ENCODE results near the gene ANKRD62.

DNA sequence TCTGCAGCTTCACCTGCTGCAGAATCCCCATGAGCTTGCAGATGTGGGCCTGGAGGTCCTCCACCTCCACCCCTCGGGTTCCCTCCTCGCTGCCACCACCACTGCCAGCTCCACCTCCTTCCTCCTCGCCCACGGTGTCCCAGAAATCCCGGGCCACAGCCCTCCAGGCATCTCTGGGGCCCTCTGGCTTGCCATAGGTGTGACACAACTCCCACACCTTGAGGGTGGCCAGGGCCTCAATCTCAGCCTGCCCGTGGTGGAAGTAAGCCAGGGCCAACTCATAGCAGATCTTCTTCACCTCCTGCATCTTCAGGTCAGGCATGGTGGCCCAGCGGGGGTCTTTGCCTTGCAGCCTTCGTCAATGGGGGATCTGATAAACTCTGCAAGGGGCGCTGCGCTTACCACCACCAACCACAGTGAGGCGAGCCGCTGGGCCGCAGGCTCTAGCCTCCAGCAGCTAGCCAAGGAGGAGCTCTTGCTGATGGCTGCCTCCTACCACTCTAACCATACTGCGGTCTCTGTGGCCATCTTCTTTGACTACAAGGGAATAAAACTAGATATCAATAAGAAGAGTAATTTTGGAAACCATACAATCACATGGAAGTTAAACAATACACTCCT lies 36.1 kb upstream of the ANKRD62 start:
- TF ChIP-seq CTCF (IDR thresholded peaks at IDR 0.05; ENCODE audit: insufficient read depth, low read length, poor library complexity, severe bottlenecking) = no peak
- TF ChIP-seq EZH2phosphoT487 (conservative IDR thresholded peaks at IDR 0.05; ENCODE audit: low read length) = no peak
